CD4-positive, alpha-beta T cell treated with Interleukin-17A for 1 hour (primary cell): Measurements from ENCODE around the gene ST8SIA5.

Source experiments
- DNase-seq: peaks from one replicate; pipeline ENCODE4 v3.0.0-alpha.2; 2020

Gene ST8SIA5

DNA sequence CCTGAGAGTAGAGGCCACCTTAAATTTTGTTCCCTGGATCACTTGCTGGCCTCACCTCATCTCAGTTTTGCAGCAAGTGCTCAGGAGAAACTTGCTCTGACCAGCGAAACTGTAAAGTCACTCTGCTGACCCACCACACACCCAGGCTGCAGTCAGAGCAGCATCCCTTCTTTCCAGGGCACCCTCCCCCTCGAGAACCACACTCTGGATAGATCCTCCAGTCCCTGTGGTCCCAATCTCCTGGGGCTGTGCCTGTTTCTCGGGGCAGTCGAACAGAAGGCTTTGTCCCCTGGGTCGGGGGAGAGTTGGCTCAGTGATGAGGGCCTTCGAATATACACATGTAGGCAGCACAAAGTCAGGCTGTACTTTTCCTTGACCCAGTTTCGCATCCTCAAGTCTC, 18.4 kb downstream of the ST8SIA5 start:
- no peak for DNase-seq

DNA sequence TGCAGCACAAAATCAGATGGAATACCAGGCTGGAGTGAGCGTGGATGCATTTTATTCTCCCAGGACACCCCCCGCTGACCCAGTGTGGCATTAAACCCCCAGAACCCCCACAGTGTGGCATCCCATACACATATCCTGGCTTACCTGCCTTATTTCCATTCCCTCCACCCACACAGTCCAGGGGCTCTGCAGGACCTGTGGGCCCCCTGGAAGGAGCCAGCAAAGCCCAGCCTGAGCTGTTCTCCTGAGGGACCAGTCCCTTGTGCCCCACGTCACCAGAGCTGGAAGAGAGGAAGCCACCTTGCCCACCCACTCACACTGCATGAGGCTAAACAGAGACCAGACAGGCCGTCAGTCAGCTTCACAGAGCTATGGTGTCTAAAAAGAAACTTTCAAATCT, 20.1 kb downstream of the ST8SIA5 start:
- no peak for DNase-seq

DNA sequence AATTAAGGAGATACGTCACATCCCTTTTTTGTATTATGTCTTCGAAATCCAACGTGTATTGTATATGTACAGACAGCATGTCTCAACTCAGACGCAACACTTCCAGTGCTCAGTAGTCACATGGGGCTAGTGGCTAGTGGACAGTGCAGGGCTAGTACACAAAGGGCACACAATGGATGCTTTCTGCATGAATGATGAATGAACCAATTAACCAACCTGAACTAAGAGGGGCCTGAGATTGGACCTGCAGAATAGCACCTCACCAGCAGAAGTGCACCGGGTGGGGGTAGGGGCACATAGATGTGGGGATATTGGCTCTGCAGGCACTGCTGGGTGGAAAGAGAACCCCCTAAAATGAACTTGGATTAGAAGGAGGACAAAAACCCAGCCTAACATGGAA, 20.7 kb downstream of the ST8SIA5 start:
- no peak for DNase-seq

DNA sequence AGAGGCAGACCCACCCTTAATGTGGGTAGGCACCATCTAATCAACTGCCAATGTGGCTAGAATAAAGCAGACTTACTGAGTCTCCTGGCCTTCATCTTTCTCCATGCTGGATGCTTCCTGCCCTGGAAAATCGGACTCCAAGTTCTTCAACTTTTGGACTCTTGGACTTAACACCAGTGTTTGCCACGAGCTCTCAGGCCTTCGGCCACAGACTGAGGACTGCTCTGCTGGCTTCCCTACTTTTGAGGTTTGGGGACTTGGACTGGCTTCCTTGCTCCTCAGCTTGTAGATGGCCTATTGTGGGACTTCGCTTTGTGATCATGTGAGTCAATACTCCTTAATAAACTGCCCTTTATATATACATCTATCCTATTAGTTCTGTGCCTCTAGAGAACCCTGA, 21.9 kb downstream of the ST8SIA5 start:
- no peak for DNase-seq

DNA sequence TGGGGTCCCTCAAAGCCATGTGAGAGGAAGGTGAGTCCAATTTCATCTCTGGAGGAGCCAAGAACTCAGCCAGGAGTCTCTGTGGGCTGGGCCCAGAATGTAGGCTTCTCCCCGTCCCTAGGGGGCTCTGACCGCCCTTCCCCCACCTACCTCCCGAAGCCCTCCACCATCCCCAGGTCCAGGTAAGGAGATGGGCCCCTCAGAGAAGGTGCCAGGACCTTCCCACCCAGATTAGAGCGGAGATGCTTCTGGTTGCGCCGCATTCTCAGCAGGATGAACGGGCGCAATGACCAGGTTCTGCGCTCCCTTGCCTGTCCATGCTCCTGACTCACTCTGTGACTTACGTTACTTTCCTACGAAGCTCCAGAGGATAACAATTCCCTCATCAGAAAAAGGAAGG, 23.0 kb downstream of the ST8SIA5 start:
- no peak for DNase-seq

DNA sequence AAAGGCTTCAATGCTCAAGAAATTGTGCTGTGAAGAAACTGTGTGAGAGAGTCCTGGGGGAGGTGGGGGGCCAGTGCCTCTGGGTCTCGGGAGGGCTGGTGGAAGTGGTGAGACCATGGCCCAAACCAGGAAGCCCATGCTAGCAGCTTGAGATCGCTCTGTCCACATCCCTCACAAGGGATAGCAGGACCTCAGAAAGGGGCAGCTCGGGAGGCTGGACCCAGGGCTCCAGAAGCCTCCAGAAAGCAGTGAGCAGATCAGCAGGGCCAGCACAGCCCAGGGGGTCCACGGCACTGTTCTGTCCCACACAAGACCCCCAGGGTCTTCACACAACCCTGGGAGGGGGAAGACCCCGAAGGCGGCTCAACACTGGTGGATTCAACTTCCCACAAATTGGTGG, 24.1 kb downstream of the ST8SIA5 start:
- no peak for DNase-seq

DNA sequence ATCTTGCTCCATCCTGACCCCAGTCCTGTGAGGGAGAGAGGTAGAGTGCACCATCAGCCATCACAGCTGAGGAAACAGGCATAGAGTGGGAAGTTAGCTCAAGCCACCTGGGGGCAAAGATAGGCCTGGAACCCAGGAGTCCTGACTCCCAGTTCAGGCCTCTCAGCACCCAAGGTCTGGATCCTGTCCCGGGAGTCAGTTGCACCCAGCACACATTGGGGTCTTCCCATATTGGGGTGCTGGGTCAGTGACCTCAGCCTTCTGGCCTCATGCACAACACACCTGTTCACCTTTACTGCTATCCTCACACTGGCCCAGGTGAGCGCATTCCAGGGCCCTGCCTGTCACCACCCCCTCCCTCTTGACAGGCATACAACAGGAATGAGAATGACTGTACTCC, 24.7 kb downstream of the ST8SIA5 start:
- DNase-seq = no peak

DNA sequence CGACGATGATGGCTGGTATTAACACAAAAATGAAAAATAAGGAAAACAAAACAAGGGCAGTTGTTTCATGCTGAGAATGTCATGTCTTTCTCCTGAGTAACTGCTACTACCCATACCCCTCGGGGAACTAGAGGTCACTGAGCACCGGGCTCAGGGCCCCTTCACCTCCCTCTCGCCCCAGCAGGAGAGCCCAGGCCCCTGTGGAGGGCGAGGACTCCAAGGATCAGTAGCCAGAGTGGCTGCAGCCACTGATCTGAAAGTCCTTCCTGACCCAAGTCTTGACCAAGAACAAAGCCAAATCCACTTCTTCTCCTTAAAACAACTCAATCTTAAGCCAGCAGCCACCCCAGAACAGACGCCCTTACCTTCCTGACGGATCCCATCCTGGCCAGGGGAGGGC, 25.5 kb downstream of the ST8SIA5 start:
- no peak for DNase-seq

DNA sequence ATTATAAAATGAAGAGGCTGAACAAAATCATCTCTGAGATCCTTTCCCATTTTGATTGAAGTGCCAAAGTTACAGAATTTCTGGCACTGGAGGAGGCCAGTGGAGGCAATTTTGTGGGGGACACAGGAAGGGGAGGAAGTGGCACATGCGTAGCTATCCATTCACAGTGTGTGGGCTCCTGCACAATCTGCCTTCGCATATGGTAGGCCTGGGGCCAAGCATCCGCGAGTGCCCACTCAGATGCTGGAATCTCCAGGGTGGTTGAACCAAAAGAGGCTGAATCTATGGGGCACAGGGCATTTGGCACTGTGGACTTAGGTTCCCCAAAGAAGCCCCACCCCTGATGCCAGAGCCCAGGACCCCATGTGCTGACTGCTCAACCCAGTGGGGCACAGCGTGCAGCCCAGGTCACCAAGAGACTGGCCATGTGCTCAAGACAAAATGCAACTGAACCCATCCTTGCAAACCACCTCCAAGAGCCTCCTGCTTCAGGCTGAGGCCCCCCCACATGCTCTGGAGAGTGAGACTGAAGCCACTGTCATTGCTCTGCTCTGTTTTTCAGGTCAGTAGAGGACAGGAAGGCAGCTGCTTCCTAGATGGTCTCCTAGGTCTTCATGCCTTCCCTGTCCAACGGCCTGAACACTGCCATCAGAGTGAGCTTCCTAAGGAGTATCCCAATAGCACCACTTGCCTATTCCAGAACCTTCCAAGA, 28.5 kb downstream of the ST8SIA5 start:
- DNase-seq = no peak

DNA sequence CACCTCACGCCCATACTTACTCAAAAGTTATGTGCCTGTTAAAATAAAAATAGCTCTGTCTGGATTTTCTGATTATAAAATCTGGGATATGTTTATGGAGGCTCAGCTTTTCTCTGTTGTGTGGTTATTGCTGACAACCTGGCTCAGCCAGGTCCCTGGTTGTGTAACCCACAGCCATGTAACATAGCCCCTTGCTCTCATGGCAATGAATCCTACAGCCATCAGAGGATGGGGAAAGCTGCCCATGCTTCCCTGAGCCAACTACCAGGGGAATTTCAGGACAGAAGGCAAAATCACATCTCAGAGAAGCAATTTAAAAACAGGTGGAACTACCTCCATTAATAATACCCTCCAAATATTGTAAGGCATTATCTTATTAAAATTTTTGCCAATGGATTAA, 29.7 kb downstream of the ST8SIA5 start:
- DNase-seq = no peak

DNA sequence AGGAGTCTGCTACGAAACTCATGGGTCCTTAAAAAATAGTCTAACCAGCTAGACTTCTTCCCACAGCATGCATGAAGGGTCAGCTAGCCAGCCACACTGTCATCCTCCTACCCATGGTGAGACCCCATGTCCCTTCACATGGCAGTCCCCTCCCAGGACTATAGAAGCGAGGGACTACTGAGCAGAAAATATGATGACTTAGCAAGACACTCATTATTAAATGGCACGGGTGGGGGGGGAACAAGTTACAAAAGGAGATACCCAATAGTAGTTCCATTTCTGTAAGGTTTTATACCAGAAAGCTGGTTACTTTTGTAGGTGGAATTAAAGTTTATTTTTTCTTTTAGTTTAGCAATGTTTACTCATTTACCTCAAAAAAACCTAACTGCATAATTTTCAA, 31.5 kb downstream of the ST8SIA5 start:
- no peak for DNase-seq

DNA sequence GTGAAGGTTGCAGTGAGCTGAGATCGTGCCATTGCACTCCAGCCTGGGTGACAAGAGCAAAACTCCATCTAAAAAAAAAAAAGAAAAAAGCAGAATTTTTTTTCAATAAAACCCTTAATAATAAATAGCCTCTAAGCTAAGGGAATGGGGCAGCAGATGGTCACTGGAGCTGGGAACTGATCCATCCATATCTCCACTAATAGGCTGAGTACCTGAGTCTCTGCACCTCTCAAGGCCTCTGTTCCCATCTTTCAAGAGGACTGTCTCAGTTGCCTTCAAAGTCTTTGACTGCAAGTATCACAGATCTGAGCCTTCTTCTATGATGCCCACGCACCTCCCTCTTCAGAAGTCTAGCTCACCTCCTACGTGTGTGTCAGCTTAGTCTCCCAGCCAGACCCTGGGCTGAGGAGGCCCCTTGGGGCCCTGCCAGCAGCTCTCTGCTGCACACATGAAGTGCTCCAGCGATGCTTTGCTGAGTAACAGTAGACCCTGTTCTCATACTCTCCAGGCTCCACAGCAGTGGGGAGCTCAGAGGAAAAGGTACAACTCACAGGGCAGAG, 32.9 kb downstream of the ST8SIA5 start:
- DNase-seq = no peak

DNA sequence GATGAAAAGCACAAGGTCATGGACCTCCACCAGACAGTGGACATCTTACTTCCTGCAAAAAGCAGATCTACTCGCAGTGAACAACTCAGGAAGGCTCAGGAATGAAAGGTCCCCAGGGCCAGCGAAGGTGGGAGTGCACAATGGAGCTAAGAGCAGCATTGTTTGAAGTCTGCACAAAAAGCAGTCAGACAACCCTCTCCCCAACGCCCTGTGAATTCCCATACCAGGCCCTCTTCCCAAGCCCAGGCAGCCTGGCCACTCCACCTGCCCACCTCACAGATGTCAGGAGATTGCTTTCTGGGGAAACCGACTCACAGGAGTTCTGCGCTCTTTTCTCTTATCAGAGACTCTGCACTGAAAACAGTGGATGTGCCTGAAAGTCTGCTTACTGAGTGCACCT, 34.8 kb downstream of the ST8SIA5 start:
- no peak for DNase-seq

DNA sequence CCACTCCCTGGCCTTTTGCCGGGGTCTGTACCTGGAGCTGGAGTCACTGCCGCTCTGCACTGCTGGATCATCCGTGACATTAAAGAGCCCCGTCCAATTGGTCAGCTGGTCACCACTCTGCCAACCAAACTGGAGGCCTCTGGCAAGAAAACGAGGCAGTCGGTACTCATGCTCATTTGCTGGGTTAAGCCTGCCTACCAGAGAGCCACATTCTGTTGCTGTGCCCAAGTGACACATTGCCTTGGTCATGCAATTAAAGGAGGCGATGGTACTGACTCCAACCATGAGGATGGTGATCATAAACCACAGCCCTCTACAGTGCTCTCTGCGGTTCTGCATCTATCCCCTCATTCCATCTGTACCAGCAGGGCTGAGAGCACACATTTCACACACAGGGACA, 35.5 kb downstream of the ST8SIA5 start:
- no peak for DNase-seq

DNA sequence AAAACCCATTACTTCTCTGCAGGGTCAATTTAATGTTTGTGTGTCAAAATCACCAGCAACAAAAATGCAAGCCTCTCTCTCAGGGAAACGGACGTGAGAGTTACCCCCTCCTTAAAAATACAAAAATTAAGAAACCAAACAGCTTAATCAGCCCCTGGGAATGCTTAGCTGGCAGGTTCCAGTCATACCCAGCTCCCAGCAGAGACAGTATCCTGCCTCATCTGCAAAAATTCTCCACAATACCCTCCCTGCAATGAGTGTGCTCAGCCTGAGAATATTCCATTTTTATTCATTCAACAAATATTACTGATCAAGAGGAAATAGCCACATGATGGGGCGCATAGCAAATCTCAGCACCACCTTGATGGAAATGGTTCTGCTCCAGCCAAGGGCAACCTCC, 36.3 kb downstream of the ST8SIA5 start:
- no peak for DNase-seq

DNA sequence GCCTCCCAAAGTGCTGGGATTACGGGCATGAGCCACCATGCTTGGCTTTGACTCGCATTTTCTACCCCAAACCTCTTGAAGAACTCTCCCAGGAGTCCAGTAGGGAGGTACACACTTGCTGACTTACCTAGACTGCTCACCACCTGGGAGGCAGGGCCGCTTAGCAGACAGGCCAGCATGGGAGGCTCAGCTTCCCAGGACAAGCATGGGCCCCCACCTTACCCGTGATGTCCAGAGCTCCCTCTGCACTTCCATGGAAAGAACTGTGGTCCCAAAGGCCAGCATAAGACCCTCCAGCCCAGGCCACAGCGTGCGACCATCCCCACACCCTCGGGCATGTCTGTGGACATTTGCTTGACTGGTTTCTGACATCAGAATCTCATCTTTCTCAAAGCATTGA, 36.8 kb downstream of the ST8SIA5 start:
- no peak for DNase-seq

DNA sequence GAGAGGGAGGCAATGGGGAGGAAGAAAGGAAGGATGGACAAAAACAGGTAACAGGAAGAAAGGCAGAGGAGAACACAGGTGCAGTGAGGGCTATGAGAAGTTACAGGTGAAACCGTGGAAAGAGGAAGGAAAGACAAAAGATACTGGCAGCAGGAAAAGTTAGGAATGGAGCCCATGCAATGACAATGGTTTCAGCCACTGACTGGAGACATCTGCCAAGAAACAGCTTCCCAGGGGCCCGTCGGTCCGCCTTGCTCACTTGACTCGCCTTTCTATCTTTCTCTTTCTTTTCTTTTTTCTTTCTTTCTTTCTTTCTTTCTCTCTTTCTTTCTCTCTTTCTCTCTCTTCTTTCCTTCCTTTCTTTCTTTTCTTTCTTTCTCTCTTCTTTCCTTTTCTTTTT, 37.5 kb downstream of the ST8SIA5 start:
- DNase-seq = no peak

DNA sequence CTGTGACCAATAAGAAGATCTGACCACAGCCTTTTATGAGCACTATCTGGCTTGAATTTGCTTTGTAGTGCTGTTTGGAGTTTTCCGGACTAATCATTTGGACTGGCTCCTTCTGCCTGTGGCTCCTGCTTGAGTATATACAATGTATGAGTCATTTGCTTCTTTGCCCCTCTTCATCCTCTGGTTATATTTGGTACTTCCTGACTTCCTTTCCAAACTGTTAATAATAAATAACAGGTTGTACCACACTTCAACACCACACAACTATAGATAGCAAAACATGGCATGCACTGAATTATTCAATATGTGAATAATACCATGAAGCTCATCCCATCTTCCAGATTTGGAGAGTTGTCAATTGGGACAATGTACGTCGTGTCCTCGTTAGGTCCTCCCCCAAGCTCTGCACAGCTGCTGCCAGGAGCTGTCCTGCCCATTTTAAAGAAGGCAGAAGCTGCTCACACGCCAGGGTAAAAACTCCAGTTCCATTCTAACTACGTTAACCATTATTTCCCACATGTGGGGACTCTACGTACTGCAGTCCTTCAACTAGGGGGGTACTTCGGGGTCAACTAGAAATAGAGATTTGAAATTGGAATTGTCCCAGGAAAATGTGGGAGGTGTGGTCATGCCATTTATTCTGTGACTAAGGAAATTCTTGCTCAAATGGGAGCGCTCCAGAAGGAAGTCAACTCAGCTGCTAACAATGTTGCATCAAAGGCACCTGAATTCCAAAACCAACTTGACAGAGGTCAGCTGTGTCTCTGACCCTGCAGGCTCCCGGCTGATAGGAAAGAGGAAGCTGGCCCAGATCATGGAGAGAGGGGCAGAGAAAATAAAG, 38.1 kb downstream of the ST8SIA5 start:
- DNase-seq = no peak

DNA sequence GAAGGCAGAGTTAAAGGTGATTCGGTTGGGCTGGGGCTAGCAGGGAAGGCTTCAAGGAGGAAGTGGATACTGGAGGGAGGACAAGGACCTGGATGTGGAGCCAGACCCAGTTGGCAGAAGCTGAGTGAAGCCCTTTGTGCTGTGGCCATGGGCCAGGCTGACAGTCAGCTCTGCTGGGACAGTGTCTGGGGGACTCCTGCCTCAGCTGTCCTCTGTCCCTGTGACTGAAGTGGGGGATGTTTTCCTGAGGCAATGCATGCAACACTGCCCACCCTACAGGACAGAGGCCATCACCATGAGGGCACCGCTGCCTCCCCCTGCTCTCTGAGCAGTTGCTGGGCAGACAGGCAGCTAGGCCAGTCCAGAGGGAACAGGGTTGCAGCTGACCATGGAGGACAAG, 40.0 kb downstream of the ST8SIA5 start:
- DNase-seq = no peak

DNA sequence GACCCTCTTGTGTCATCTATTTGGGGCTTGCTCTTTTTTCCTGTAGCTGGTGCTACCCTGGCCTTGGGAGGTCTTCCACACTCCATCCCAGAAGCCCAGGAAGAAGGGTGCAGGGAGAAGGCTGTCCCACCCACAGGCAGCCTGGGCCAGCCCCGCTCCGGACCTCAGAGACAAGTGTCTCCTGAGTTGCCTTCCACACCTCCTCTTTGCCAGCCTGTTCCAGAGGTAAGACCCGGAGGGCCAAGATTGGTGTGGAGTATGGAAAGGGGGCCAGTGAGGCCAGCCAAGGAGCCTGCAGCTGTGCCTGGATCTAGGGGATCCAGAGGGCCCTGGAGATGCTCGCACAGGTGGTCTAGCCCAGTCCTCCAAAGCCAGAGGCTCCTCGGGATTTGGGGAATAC, 40.5 kb downstream of the ST8SIA5 start:
- DNase-seq = no peak

DNA sequence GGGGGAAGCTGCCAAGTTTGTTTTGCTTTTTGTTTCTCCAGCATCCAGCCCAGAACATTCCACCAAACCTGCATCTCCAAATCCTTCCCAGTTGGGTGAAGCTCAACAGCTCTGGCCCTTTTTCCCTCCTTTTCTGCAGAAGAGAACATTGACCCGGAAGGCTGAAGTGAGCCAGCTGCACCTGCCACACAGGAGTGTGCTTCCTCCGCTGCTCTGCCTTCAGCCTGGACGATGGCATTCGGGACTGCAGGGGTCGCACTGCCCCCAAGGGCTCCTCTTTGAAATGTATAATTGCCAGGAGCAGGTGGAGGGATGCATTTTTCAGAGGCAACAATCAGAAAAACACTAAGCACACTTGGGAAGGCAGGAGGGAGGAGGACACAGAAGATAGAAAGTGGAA, 41.8 kb downstream of the ST8SIA5 start:
- DNase-seq = no peak

DNA sequence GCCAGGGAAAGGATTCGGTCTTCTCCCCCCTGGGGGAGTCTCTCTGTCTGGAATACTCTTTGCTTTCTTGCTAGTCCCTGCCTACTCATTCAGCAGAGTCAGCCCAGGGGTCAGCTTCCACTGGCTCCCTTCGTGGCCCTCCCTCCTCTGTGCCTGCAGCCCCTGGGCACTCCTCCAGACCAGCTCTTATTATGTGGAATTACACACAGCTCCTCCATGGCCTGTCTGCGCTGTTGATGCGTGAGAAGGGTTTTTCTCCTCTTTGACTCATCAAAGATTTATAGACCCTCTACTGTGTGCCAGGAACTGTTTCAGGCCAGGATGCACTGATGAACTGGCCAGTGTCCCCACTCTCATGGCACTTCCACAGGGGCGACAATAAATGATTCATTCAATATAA, 44.4 kb downstream of the ST8SIA5 start:
- DNase-seq = no peak

DNA sequence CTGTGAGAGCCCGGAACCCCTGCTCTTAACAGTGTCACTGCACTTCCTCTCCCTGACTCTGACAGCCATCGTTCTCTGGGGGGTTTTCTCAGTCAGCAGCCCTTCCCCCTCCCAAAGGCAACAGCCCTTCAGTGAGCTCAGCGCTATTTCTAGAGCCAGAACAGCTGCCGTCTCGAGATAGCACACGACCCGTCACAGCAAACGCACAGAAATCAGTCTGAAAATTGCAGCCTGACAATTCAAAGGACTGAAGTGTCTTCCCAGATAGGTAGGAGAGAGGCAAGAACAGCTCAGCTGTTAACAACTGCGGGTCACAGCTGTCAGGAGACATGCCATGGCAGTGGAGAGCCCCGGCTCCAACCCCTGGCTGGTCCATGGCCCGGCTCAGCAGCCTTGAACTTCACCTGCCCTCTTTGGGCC, 45.4 kb downstream of the ST8SIA5 start:
- DNase-seq = no peak

DNA sequence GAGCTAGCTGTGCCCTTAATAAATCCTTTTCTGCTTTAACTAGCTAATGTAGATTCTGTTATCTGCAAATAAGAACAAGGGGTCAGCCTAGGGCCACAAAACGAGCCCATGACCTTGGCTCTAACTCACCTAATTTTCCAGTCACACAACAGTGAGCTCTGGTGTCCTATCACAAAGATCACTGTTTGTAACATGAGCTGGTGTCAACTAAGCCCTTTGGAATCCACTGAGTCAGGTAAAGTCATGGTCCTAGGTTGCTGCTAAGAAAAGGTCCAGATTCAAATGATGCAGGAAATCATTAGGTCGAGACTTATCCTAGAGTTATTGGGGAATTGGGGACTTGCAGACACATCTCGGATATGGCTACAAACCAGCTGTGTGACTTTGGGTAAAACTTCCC, 49.9 kb downstream of the ST8SIA5 start:
- no peak for DNase-seq
